ENCODE results near the gene CNTNAP2.

GRCh38 chr7:146982482-146982881 is 865.9 kb downstream of the CNTNAP2 start:
- TF ChIP-seq CTCF (IDR thresholded peaks at IDR 0.05 in 4 of 5, conservative IDR thresholded peaks at IDR 0.05 in 1 of 5) (no peak), POLR2A (IDR thresholded peaks at IDR 0.05) (no peak)

Measured in gastrocnemius medialis (tissue), 4 donors.